Mesenchymal stem cell (in vitro differentiated cells and primary cell): Measurements from ENCODE around the gene FCHO1.
A peak's percentile ranks its signal among the peaks of the same experiment; 100 is the strongest.
"Not testable (repeated sequence)": the region's sequence is repeated elsewhere in the genome, so short reads cannot be mapped to it uniquely, and the experiment has no call there.

ENCODE experiments used
- DNase-seq: peaks from one replicate; pipeline ENCODE4 v3.0.0-alpha.2; 2013
- H2AFZ ChIP-seq: one replicate; pipeline ENCODE4 v1.6.1; 2013; ENCODE audit warnings: low read depth, mild to moderate bottlenecking, control low read depth, inconsistent platforms, low read length, moderate library complexity
- H2AK5ac ChIP-seq: 2 replicates; pipeline ENCODE4 v1.6.1; 2013; ENCODE audit warnings: low read length, moderate library complexity, mild to moderate bottlenecking, inconsistent platforms; ENCODE audit not compliant: severe bottlenecking
- H2BK120ac ChIP-seq: one replicate; pipeline ENCODE4 v1.6.1; 2013; ENCODE audit warnings: low read depth, mild to moderate bottlenecking, inconsistent platforms, low read length, moderate library complexity
- H2BK12ac ChIP-seq, 2 experiments: one replicate each; pipeline ENCODE4 v1.6.1; 2013; ENCODE audit warnings: inconsistent platforms in 2 of 2, low read length in 2 of 2, mild to moderate bottlenecking in 2 of 2, moderate library complexity in 2 of 2, control low read depth in 1 of 2
- H2BK15ac ChIP-seq: one replicate; pipeline ENCODE4 v1.6.1; 2013; ENCODE audit warnings: mild to moderate bottlenecking, low read depth, inconsistent platforms; ENCODE audit not compliant: poor library complexity, severe bottlenecking
- H2BK5ac ChIP-seq: 2 replicates; pipeline ENCODE4 v1.6.1; 2013; ENCODE audit warnings: low read depth, mild to moderate bottlenecking, low read length, control low read depth, inconsistent platforms; ENCODE audit not compliant: poor library complexity, severe bottlenecking
- H3K14ac ChIP-seq, 2 experiments: one replicate each; pipeline ENCODE4 v1.6.1; 2013; ENCODE audit warnings: inconsistent platforms in 2 of 2, low read length in 2 of 2, control low read depth in 1 of 2, mild to moderate bottlenecking in 1 of 2, moderate library complexity in 1 of 2
- H3K18ac ChIP-seq, 2 experiments: one replicate each; pipeline ENCODE4 v1.6.1; 2013; ENCODE audit warnings: inconsistent platforms in 2 of 2, low read length in 2 of 2, control low read depth in 1 of 2, low read depth in 1 of 2, mild to moderate bottlenecking in 1 of 2
- H3K23ac ChIP-seq, 2 experiments: one replicate each; pipeline ENCODE4 v1.6.1; 2013; ENCODE audit warnings: inconsistent platforms in 2 of 2, low read length in 2 of 2, mild to moderate bottlenecking in 2 of 2, moderate library complexity in 2 of 2, control low read depth in 1 of 2
- H3K27ac ChIP-seq: 2 replicates; pipeline ENCODE4 v1.5.1; 2013; ENCODE audit warnings: mild to moderate bottlenecking, moderate library complexity, low read length, control low read depth, inconsistent platforms; ENCODE audit not compliant: poor library complexity, severe bottlenecking
- H3K27me3 ChIP-seq, 2 experiments: 2 replicates each; pipeline versions ENCODE4 v1.6.1 to v1.7.0; 2013; ENCODE audit warnings: low read length in 2 of 2, mild to moderate bottlenecking in 2 of 2, moderate library complexity in 2 of 2, control low read depth in 1 of 2, inconsistent platforms in 1 of 2; ENCODE audit not compliant: control insufficient read depth in 1 of 2, insufficient read depth in 1 of 2
- H3K36me3 ChIP-seq, 2 experiments: 2 replicates each; pipeline versions ENCODE4 v1.6.1 to v1.7.0; 2013; ENCODE audit warnings: low read length in 2 of 2, control low read depth in 1 of 2, inconsistent platforms in 1 of 2, low read depth in 1 of 2, mild to moderate bottlenecking in 1 of 2; ENCODE audit not compliant: insufficient read depth in 2 of 2, control insufficient read depth in 1 of 2
- H3K4ac ChIP-seq, 2 experiments: one replicate each; pipeline ENCODE4 v1.6.1; 2013; ENCODE audit warnings: inconsistent platforms in 2 of 2, low read length in 2 of 2, mild to moderate bottlenecking in 2 of 2, moderate library complexity in 2 of 2, control low read depth in 1 of 2, low read depth in 1 of 2
- H3K4me1 ChIP-seq: 2 replicates; pipeline ENCODE4 v1.6.1; 2013; ENCODE audit warnings: low read depth, low read length, control low read depth; ENCODE audit not compliant: control insufficient read depth, insufficient read depth
- H3K4me2 ChIP-seq: 2 replicates; pipeline ENCODE4 v1.6.1; 2013; ENCODE audit warnings: low read length, mild to moderate bottlenecking, inconsistent platforms; ENCODE audit not compliant: poor library complexity, severe bottlenecking
- H3K4me3 ChIP-seq, 2 experiments: 2 replicates each; pipeline versions ENCODE4 v1.5.1 to v1.7.0; 2013; ENCODE audit warnings: low read length in 2 of 2, mild to moderate bottlenecking in 2 of 2, control low read depth in 1 of 2, low read depth in 1 of 2; ENCODE audit not compliant: insufficient read depth in 1 of 2
- H3K79me1 ChIP-seq: replicated peaks from 2 replicates; pipeline ENCODE4 v1.6.1; 2013; ENCODE audit warnings: mild to moderate bottlenecking, control low read depth, low read length, inconsistent platforms; ENCODE audit not compliant: poor library complexity, severe bottlenecking
- H3K9ac ChIP-seq: 2 replicates; pipeline ENCODE4 v1.7.0; 2013; ENCODE audit warnings: mild to moderate bottlenecking, low read length, moderate library complexity
- H3K9me3 ChIP-seq: 2 replicates; pipeline ENCODE4 v1.7.0; 2013; ENCODE audit warnings: mild to moderate bottlenecking, low read length; ENCODE audit not compliant: control insufficient read depth
- H4K8ac ChIP-seq: one replicate; pipeline ENCODE4 v1.6.1; 2013; ENCODE audit warnings: inconsistent platforms, mild to moderate bottlenecking, low read length, moderate library complexity
- H4K91ac ChIP-seq: one replicate; pipeline ENCODE4 v1.6.1; 2013; ENCODE audit warnings: mild to moderate bottlenecking, low read length, inconsistent platforms
- WGBS: methylation state at CpG from one replicate; pipeline ENCODE4 v1.1.7; 2013; ENCODE audit warnings: mixed read lengths; 5-methylcytosine and 5-hydroxymethylcytosine counted together

Gene FCHO1

GRCh38 chr19:17796838-17797423 lies 45.7 kb downstream of the FCHO1 start:
- WGBS, result 22% methylated on average over 1 of the region's 1 CpG
- Histone ChIP-seq H4K91ac (no peak overlapping the region), H3K18ac (no peak overlapping the region), H2AK5ac (no peak overlapping the region), H3K9ac (no peak overlapping the region), H3K4me1 (peaks cover 14% of the 10 kb centered on the region), H2AFZ (no peak overlapping the region), H3K27me3 (peaks cover 52 to 72% of the 10 kb centered on the region in 2 experiments), H3K27ac (no peak overlapping the region), H3K36me3 (no peaks in the 10 kb centered on the region), H3K4me2 (no peak overlapping the region), H3K14ac (no peak overlapping the region), H3K79me1 (no peaks in the 10 kb centered on the region), H4K8ac (no peak overlapping the region), H2BK15ac (no peak overlapping the region), H2BK120ac (no peak overlapping the region), H3K23ac (no peak overlapping the region), H3K4me3 (no peak overlapping the region), H2BK5ac (no peak overlapping the region), H3K4ac (no peak overlapping the region), H3K9me3 (no peaks in the 10 kb centered on the region), H2BK12ac (no peak overlapping the region)
- no peak for DNase-seq

GRCh38 chr19:17797424-17798201 lies 46.3 kb downstream of the FCHO1 start:
- Histone ChIP-seq H3K4me2 (no peak overlapping the region), H3K23ac (no peak overlapping the region), H4K8ac (no peak overlapping the region), H3K36me3 (no peaks in the 10 kb centered on the region), H2BK12ac (no peak overlapping the region), H2BK120ac (no peak overlapping the region), H3K9ac (no peak overlapping the region), H4K91ac (no peak overlapping the region), H3K4me3 (no peak overlapping the region), H3K4me1 (peaks cover 14% of the 10 kb centered on the region), H3K14ac (no peak overlapping the region), H2AFZ (no peak overlapping the region), H3K18ac (no peak overlapping the region), H3K79me1 (no peaks in the 10 kb centered on the region), H3K27me3 (peaks cover 52 to 77% of the 10 kb centered on the region in 2 experiments), H2BK5ac (no peak overlapping the region), H3K4ac (no peak overlapping the region), H2AK5ac (no peak overlapping the region), H2BK15ac (no peak overlapping the region), H3K27ac (no peak overlapping the region), H3K9me3 (no peaks in the 10 kb centered on the region)
- 78% methylated on average over 9 of the region's 11 CpGs for WGBS
- DNase-seq, result peak; percentile 16

- H3K79me1 ChIP-seq, DNase-seq, H4K91ac ChIP-seq, H3K9me3 ChIP-seq, H3K36me3 ChIP-seq, H2BK120ac ChIP-seq, H3K4me2 ChIP-seq, H2AFZ ChIP-seq, H3K14ac ChIP-seq, H2BK5ac ChIP-seq, H3K4me3 ChIP-seq, H3K4ac ChIP-seq, H2AK5ac ChIP-seq, H2BK12ac ChIP-seq, H3K27ac ChIP-seq, H2BK15ac ChIP-seq, H4K8ac ChIP-seq, H3K18ac ChIP-seq, H3K9ac ChIP-seq, H3K23ac ChIP-seq: not testable (repeated sequence)
- Histone ChIP-seq H3K4me1 (peaks cover 14% of the 10 kb centered on the region), H3K27me3 (peaks cover 49 to 77% of the 10 kb centered on the region in 2 experiments)
- WGBS, result 88% methylated on average over 3 of the region's 3 CpGs
Observed at GRCh38 chr19:17798599-17798998, 47.3 kb downstream of the FCHO1 start.

- H2BK120ac ChIP-seq, result no peak overlapping the region
- no peaks in the 10 kb centered on the region for H3K36me3 ChIP-seq
- H3K9ac ChIP-seq, result no peak overlapping the region
- no peak overlapping the region for H2AFZ ChIP-seq
- H3K4ac ChIP-seq, result no peak overlapping the region
- H3K27me3 ChIP-seq, result peaks cover 12 to 57% of the 10 kb centered on the region in 2 experiments
- no peak overlapping the region for H3K14ac ChIP-seq
- no peak overlapping the region for H4K8ac ChIP-seq
- H3K4me1 ChIP-seq, result peaks cover 6% of the 10 kb centered on the region
- H2BK12ac ChIP-seq, result no peak overlapping the region
- H3K23ac ChIP-seq, result no peak overlapping the region
- H3K4me3 ChIP-seq, result no peak overlapping the region
- WGBS, result 77% methylated on average over 12 of the region's 12 CpGs
- no peak overlapping the region for H3K4me2 ChIP-seq
- no peak overlapping the region for H3K27ac ChIP-seq
- H2AK5ac ChIP-seq, result no peak overlapping the region
- H3K9me3 ChIP-seq, result no peaks in the 10 kb centered on the region
- H2BK15ac ChIP-seq, result no peak overlapping the region
- H3K18ac ChIP-seq, result no peak overlapping the region
- no peak overlapping the region for H4K91ac ChIP-seq
- no peak for DNase-seq
- H3K79me1 ChIP-seq, result no peaks in the 10 kb centered on the region
- H2BK5ac ChIP-seq, result no peak overlapping the region
Observed at GRCh38 chr19:17802137-17802858, 51.0 kb downstream of the FCHO1 start.
